Measurements from ENCODE around the gene SMARCB1. TPM values are rescaled to one million over a fixed set of nuclear protein-coding genes. Genes with fewer than 3 reads are reported as not detected.

The SMARCB1 gene
- total and polyA plus RNA-seq, 12 donors = 26.8 to 73.1 (median 39.8) TPM

DNA sequence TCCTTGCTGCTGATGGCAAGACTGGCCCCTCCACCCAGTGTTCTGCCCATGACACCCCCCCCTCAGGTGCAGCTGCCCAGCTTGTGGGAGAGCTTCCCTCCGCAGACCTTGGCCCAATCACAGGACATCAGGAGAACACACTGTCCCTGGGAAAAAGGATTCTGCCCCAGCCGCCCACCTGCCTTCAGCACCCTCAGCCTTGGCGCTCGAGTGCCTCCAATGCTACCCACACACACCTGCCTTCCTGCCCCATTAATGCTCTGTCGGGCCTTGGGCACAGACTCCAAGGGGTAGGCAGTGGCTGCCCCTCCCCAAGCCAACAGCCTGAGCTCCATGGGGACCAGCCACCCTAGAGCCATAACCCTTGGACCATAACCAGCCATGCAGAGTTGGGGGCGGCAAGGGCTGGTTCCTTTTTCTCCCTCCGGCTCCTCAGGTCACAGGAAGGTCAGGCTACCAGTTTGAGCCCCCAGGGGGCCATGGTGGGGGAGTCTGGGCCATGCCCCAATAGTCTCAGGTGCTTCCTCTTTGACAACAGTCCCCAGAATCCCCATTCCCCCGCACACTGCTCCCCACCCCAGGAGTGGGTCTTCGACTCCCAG is 34.6 kb upstream of the SMARCB1 start:
- 84 to 94% methylated on average over 9 of the region's 9 CpGs for WGBS, 2 donors
- no peaks in the 10 kb centered on the region for H3K9me3 ChIP-seq
- peak in 1 of 8 donors; percentile 9 for ATAC-seq
- H3K36me3 ChIP-seq = no peaks in the 10 kb centered on the region
- H3K27me3 ChIP-seq = no peaks in the 10 kb centered on the region
- intact Hi-C loops (cut with DNase I) = no loop called here
- H3K27ac ChIP-seq = no peak overlapping the region
- TF ChIP-seq, protein P1, sequence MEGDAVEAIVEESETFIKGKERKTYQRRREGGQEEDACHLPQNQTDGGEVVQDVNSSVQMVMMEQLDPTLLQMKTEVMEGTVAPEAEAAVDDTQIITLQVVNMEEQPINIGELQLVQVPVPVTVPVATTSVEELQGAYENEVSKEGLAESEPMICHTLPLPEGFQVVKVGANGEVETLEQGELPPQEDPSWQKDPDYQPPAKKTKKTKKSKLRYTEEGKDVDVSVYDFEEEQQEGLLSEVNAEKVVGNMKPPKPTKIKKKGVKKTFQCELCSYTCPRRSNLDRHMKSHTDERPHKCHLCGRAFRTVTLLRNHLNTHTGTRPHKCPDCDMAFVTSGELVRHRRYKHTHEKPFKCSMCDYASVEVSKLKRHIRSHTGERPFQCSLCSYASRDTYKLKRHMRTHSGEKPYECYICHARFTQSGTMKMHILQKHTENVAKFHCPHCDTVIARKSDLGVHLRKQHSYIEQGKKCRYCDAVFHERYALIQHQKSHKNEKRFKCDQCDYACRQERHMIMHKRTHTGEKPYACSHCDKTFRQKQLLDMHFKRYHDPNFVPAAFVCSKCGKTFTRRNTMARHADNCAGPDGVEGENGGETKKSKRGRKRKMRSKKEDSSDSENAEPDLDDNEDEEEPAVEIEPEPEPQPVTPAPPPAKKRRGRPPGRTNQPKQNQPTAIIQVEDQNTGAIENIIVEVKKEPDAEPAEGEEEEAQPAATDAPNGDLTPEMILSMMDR (IDR thresholded peaks at IDR 0.05) = no peak
- H3K4me1 ChIP-seq = peaks cover 6 to 25% (median 12%) of the 10 kb centered on the region in 9 donors
- DNase-seq = no peak
- peak overlapping the region in 2 of 10 donors; percentile 91 to 96 for H3K4me3 ChIP-seq

DNA sequence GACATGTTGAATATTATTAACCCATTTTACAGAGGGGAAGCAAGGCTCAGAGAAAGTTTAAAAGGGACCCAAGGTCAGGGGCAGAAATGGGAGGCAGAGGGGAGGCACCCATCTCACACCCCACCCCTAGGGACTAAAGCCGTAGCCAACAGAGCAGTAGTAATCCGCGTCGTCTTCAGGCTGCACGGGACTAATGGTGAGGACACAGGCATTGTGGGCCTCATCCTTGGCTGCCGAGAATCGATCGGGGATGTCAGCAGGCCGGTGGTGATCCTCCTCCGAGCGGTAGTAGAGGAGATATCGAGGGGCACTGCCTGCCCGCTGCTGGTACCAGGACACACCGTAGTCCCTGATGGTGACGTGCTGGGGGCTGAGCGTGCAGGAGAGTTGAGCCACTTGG is 34.0 kb upstream of the SMARCB1 start:
- Histone ChIP-seq H3K4me3 (no peak overlapping the region), H3K36me3 (no peaks in the 10 kb centered on the region), H3K9me3 (no peaks in the 10 kb centered on the region), H3K4me1 (peaks cover 6 to 25% (median 12%) of the 10 kb centered on the region in 9 donors), H3K27me3 (no peaks in the 10 kb centered on the region), H3K27ac (no peak overlapping the region)
- no peak for ATAC-seq
- intact Hi-C loops (cut with DNase I) = no loop called here
- 93 to 95% methylated on average over 16 of the region's 16 CpGs for WGBS, 2 donors
- TF ChIP-seq, protein P1 (IDR thresholded peaks at IDR 0.05) = no peak
- DNase-seq = no peak

DNA sequence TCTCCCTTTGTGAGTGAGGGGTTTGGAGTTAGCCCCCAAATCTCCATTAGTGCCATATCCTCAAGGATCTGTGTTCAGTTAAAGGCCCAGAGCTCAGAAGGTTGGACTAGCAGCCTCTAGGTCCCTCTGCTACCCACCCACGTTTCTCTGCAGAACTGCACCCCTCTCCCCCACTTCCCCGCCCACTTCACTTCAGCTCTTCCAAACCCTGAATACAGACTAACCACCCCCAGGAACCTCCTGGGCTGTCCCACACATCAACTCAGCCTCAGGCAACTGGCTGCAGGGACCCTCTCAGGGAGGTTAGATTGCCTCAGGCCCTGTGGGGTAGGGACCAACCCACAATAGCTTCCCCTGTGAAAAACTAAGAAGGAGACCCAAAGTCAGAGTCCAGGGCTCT is 33.4 kb upstream of the SMARCB1 start:
- DNase-seq = no peak
- Histone ChIP-seq H3K27ac (no peak overlapping the region), H3K4me1 (peaks cover 6 to 25% (median 12%) of the 10 kb centered on the region in 9 donors), H3K36me3 (no peaks in the 10 kb centered on the region), H3K9me3 (no peaks in the 10 kb centered on the region), H3K4me3 (no peak overlapping the region), H3K27me3 (no peaks in the 10 kb centered on the region)
- intact Hi-C loops (cut with DNase I) = no loop called here
- ATAC-seq = no peak
- WGBS, 2 donors = 71 to 76% methylated on average over 2 of the region's 2 CpGs
- TF ChIP-seq, protein P1 (IDR thresholded peaks at IDR 0.05) = no peak

DNA sequence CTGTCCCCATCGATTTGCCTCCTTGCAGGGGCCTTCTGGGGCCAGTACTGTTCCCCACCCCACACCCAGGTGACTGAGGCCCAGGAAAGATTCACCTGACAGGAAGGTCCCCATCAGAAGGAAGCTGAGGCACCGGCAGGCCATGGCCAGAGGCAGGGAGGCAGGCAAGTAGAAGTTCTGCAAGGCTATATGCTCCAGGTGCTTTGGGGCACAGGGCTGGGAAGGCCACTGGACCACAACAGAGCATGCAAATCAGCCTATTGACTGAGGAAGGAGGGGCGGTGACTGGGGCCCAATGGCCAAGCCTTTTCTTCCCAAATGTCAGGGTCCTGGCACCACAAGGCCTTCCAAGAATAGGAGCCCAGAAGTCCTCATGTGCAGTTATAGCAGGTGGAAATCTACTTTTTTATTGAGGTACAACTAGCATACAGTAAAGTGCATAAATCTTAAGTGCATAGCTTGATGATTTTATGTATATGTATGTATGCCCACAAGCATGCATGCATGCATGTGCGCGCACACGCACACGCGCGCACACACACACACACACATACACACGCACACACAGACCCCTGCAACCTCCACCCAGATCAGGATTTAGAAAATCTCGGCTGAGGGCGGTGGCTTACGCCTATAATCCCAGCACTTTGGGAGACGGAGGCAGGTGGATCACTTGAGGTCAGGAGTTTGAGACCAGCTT is 32.4 kb upstream of the SMARCB1 start, which contains the start of gene VPREB3:
VPREB3 (minus strand) TSS at position 206 of the 700 bp plus-strand sequence; CDS start at position 144, 62 bp downstream.
- H3K27ac ChIP-seq = no peak within 1 kb of the TSS
- H3K4me3 ChIP-seq = no peak within 1 kb of the TSS
- peaks cover 6 to 25% (median 11%) of the 10 kb centered on the region in 9 donors for H3K4me1 ChIP-seq
- H3K27me3 ChIP-seq = no peaks in the 10 kb centered on the region
- TF ChIP-seq, protein P1 (IDR thresholded peaks at IDR 0.05) = no peak
- 89% methylated on average over 14 of the region's 14 CpGs for WGBS, 2 donors
- no peaks in the 10 kb centered on the region for H3K9me3 ChIP-seq
- H3K36me3 ChIP-seq = no peaks in the 10 kb centered on the region
- DNase-seq = no peak
- intact Hi-C loops (cut with DNase I) = no loop called here
- ATAC-seq = no peak

Measured in heart right ventricle (tissue), 16 donors.